HEK293 (cell line): ENCODE results near the gene SLX9.

Source experiments
- CTCF ChIA-PET: fragments of 350-600 bp; formaldehyde crosslinking; extraction: SDS; loops from one replicate; lab custom pipeline; 2021; ENCODE audit warnings: antibody characterized with exemption; lab: Yijun Ruan, JAX
- POLR2A ChIA-PET: fragments of 300-600 bp; formaldehyde crosslinking; extraction: SDS; loops from one replicate; lab custom pipeline; 2020; ENCODE audit warnings: antibody characterized with exemption, inconsistent platforms; lab: Yijun Ruan, JAX
- H3K27ac ChIP-seq: fragments of 200-500 bp; sonication (Bioruptor generic); 2 replicates; pipeline ENCODE4 v1.5.1; 2014; ENCODE audit warnings: low read depth, low read length, control low read depth, inconsistent platforms; ENCODE audit errors: extremely low read depth
- H3K36me3 ChIP-seq, 2 experiments: fragments of 200-500 bp in 1 of 2; sonication (Bioruptor generic) in 1 of 2; 1 replicate in 1 of 2; 2 replicates in 1 of 2; pipeline ENCODE4 v1.5.1; 2014 to 2017; ENCODE audit warnings: inconsistent platforms in 2 of 2, low read length in 2 of 2; ENCODE audit not compliant: control insufficient read depth in 2 of 2, insufficient read depth in 1 of 2
- H3K4me1 ChIP-seq: fragments of 200-500 bp; sonication (Bioruptor generic); 2 replicates; pipeline ENCODE4 v1.5.1; 2014; ENCODE audit warnings: mild to moderate bottlenecking, low read length, inconsistent platforms; ENCODE audit not compliant: control insufficient read depth, insufficient read depth
- H3K4me3 ChIP-seq: 2 replicates; pipeline ENCODE4 v1.5.1; 2011; ENCODE audit warnings: low read depth, mild to moderate bottlenecking, control low read depth, low read length, moderate library complexity
- H3K9me3 ChIP-seq: fragments of 200-500 bp; sonication (Bioruptor generic); 2 replicates; pipeline ENCODE4 v1.5.1; 2014; ENCODE audit warnings: low read depth, low read length, inconsistent platforms; ENCODE audit not compliant: control insufficient read depth, insufficient read depth
- ATF2 ChIP-seq: fragments of 450-650 bp; formaldehyde crosslinking; IDR thresholded peaks from 2 replicates; pipeline ENCODE4 v1.5.1; 2016; ENCODE audit warnings: missing biosample characterization, missing genetic modification characterization, low read depth
- GLI4 ChIP-seq: fragments of 450-650 bp; formaldehyde crosslinking; IDR thresholded peaks from 2 replicates; pipeline ENCODE4 v1.5.1; 2016; ENCODE audit warnings: missing biosample characterization, missing genetic modification characterization
- KLF10 ChIP-seq: fragments of 450-650 bp; IDR thresholded peaks from 2 replicates; pipeline ENCODE4 v1.5.1; 2018; ENCODE audit warnings: missing biosample characterization, mild to moderate bottlenecking, missing genetic modification characterization
- OVOL3 ChIP-seq: fragments of 450-650 bp; formaldehyde crosslinking; IDR thresholded peaks from 2 replicates; pipeline ENCODE4 v1.5.1; 2016; ENCODE audit warnings: missing biosample characterization, missing genetic modification characterization
- PRDM1 ChIP-seq: fragments of 450-650 bp; formaldehyde crosslinking; IDR thresholded peaks from 2 replicates; pipeline ENCODE4; 2016; ENCODE audit warnings: missing biosample characterization, missing genetic modification characterization
- RBAK ChIP-seq: fragments of 450-650 bp; formaldehyde crosslinking; IDR thresholded peaks from 2 replicates; pipeline ENCODE4 v1.5.1; 2016; ENCODE audit warnings: missing biosample characterization, missing genetic modification characterization
- YY1 ChIP-seq: fragments of 450-650 bp; formaldehyde crosslinking; IDR thresholded peaks from 2 replicates; pipeline ENCODE4 v1.5.1; 2018; ENCODE audit warnings: missing biosample characterization, missing genetic modification characterization
- ZBTB26 ChIP-seq: fragments of 450-650 bp; formaldehyde crosslinking; optimal IDR thresholded peaks from 2 replicates; pipeline ENCODE3; 2016; ENCODE audit warnings: missing biosample characterization, mild to moderate bottlenecking, missing genetic modification characterization
- ZBTB7A ChIP-seq: fragments of 450-650 bp; formaldehyde crosslinking; IDR thresholded peaks from 2 replicates; pipeline ENCODE4 v1.5.1; 2016; ENCODE audit warnings: low read depth, missing biosample characterization, missing genetic modification characterization
- ZFP3 ChIP-seq: fragments of 450-650 bp; formaldehyde crosslinking; IDR thresholded peaks from 2 replicates; pipeline ENCODE4 v1.5.1; 2016; ENCODE audit warnings: low read depth, missing biosample characterization, missing genetic modification characterization
- ZNF132 ChIP-seq: fragments of 450-650 bp; formaldehyde crosslinking; IDR thresholded peaks from 2 replicates; pipeline ENCODE4 v1.5.1; 2017; ENCODE audit warnings: missing biosample characterization, missing genetic modification characterization, borderline replicate concordance
- ZNF16 ChIP-seq: fragments of 450-650 bp; formaldehyde crosslinking; IDR thresholded peaks from 2 replicates; pipeline ENCODE4 v1.5.1; 2016; ENCODE audit warnings: low read depth, missing biosample characterization, missing genetic modification characterization
- ZNF221 ChIP-seq: fragments of 450-650 bp; formaldehyde crosslinking; IDR thresholded peaks from 2 replicates; pipeline ENCODE4 v1.5.1; 2017; ENCODE audit warnings: missing biosample characterization, missing genetic modification characterization, borderline replicate concordance
- ZNF23 ChIP-seq: fragments of 450-650 bp; formaldehyde crosslinking; IDR thresholded peaks from 2 replicates; pipeline ENCODE4 v1.5.1; 2016; ENCODE audit warnings: missing biosample characterization, missing genetic modification characterization, borderline replicate concordance
- ZNF248 ChIP-seq: fragments of 450-650 bp; formaldehyde crosslinking; IDR thresholded peaks from 2 replicates; pipeline ENCODE4 v1.5.1; 2017; ENCODE audit warnings: missing biosample characterization, missing genetic modification characterization
- ZNF26 ChIP-seq: fragments of 450-650 bp; formaldehyde crosslinking; IDR thresholded peaks from 2 replicates; pipeline ENCODE4 v1.5.1; 2016; ENCODE audit warnings: missing biosample characterization, missing genetic modification characterization
- ZNF280C ChIP-seq: fragments of 450-650 bp; formaldehyde crosslinking; IDR thresholded peaks from 2 replicates; pipeline ENCODE4 v1.5.1; 2016; ENCODE audit warnings: missing biosample characterization, missing genetic modification characterization
- ZNF311 ChIP-seq: fragments of 450-650 bp; formaldehyde crosslinking; IDR thresholded peaks from 2 replicates; pipeline ENCODE4 v1.5.1; 2017; ENCODE audit warnings: missing biosample characterization, missing genetic modification characterization, borderline replicate concordance
- ZNF341 ChIP-seq: fragments of 450-650 bp; formaldehyde crosslinking; IDR thresholded peaks from 2 replicates; pipeline ENCODE4; 2016; ENCODE audit warnings: low read depth, missing biosample characterization, missing genetic modification characterization
- ZNF514 ChIP-seq: fragments of 450-650 bp; formaldehyde crosslinking; IDR thresholded peaks from 2 replicates; pipeline ENCODE4 v1.5.1; 2016; ENCODE audit warnings: missing biosample characterization, missing genetic modification characterization
- ZNF558 ChIP-seq: fragments of 450-650 bp; formaldehyde crosslinking; IDR thresholded peaks from 2 replicates; pipeline ENCODE4 v1.5.1; 2016; ENCODE audit warnings: missing biosample characterization, missing genetic modification characterization
- ZNF561 ChIP-seq: fragments of 450-650 bp; IDR thresholded peaks from 2 replicates; pipeline ENCODE4 v1.5.1; 2018; ENCODE audit warnings: missing biosample characterization, missing genetic modification characterization, borderline replicate concordance
- ZNF629 ChIP-seq: fragments of 450-650 bp; formaldehyde crosslinking; IDR thresholded peaks from 2 replicates; pipeline ENCODE4 v1.5.1; 2017; ENCODE audit warnings: missing biosample characterization, missing genetic modification characterization
- ZNF639 ChIP-seq: fragments of 450-650 bp; formaldehyde crosslinking; IDR thresholded peaks from 2 replicates; pipeline ENCODE4 v1.5.1; 2016; ENCODE audit warnings: missing biosample characterization, missing genetic modification characterization
- ZNF664 ChIP-seq: fragments of 450-650 bp; formaldehyde crosslinking; IDR thresholded peaks from 2 replicates; pipeline ENCODE4 v1.5.1; 2016; ENCODE audit warnings: missing biosample characterization, missing genetic modification characterization
- ZNF747 ChIP-seq: fragments of 450-650 bp; formaldehyde crosslinking; IDR thresholded peaks from 2 replicates; pipeline ENCODE4 v1.5.1; 2016; ENCODE audit warnings: missing biosample characterization, missing genetic modification characterization
- ZNF830 ChIP-seq: fragments of 450-650 bp; IDR thresholded peaks from 2 replicates; pipeline ENCODE4 v1.5.0; 2018; ENCODE audit warnings: missing biosample characterization, missing genetic modification characterization, low read depth, mild to moderate bottlenecking, moderate library complexity
- ZNF837 ChIP-seq: fragments of 450-650 bp; formaldehyde crosslinking; IDR thresholded peaks from 2 replicates; pipeline ENCODE4 v1.5.1; 2016; ENCODE audit warnings: missing biosample characterization, missing genetic modification characterization
- ZNF843 ChIP-seq: fragments of 450-650 bp; formaldehyde crosslinking; IDR thresholded peaks from 2 replicates; pipeline ENCODE4 v1.5.1; 2016; ENCODE audit warnings: missing biosample characterization, missing genetic modification characterization

Gene SLX9

GRCh38 chr21:44991538-44992483, 52.0 kb downstream of the SLX9 start:
- Histone ChIP-seq H3K36me3 (no peaks in the 10 kb centered on the region), H3K4me1 (no peaks in the 10 kb centered on the region), H3K4me3 (no peak overlapping the region)
- TF ChIP-seq ZNF132 (tag by site-specific recombination) (no peak), ZNF830 (tag by site-specific recombination) (no peak), KLF10 (tag by site-specific recombination) (no peak), ZFP3 (no peak), ZNF514 (tag by site-specific recombination) (no peak), ZNF561 (tag by site-specific recombination) (no peak), ZNF341 (no peak), ZNF248 (no peak), OVOL3 (no peak), GLI4 (no peak), ZNF639 (tag by site-specific recombination) (no peak), ZNF311 (no peak)
- TF ChIP-seq, all 188 proteins: peak for 0
- Histone ChIP-seq H3K9me3 (no peaks in the 10 kb centered on the region), H3K27ac (no peak overlapping the region)
- CTCF ChIA-PET, result interaction anchor here (0.8 kb wide), 1 partner anchor 21 kb away, joined by 3 read pairs; no protein-coding TSS in a partner anchor
- POLR2A ChIA-PET, result interaction anchor here (1.5 kb wide), 1 partner anchor 14 kb away, joined by 3 read pairs; no protein-coding TSS in a partner anchor

- Histone ChIP-seq H3K4me3 (no peak overlapping the region), H3K27ac (no peak overlapping the region), H3K36me3 (no peaks in the 10 kb centered on the region), H3K9me3 (no peaks in the 10 kb centered on the region), H3K4me1 (no peaks in the 10 kb centered on the region)
- ChIA-PET CTCF (no interaction called here), POLR2A (no interaction called here)
- TF ChIP-seq YY1, result no peak
- no peak for TF ChIP-seq ZNF23 (tag by site-specific recombination)
- TF ChIP-seq ZNF16 (tag by site-specific recombination), result no peak
- TF ChIP-seq ZNF747, result no peak
- no peak for TF ChIP-seq ZNF221 (tag by site-specific recombination)
- no peak for TF ChIP-seq ZNF558
- no peak for TF ChIP-seq ZNF629 (tag by site-specific recombination)
- TF ChIP-seq ATF2, result no peak
- TF ChIP-seq ZNF837 (tag by site-specific recombination), result no peak
- no peak for TF ChIP-seq RBAK
- no peak for TF ChIP-seq ZNF664 (tag by site-specific recombination)
- TF ChIP-seq ZNF280C (tag by site-specific recombination), result no peak
- no peak for TF ChIP-seq ZBTB7A
- no peak for TF ChIP-seq PRDM1 (tag by site-specific recombination)
- TF ChIP-seq ZNF843, result no peak
- TF ChIP-seq ZBTB26 (tag by site-specific recombination), result no peak
- TF ChIP-seq ZNF26 (tag by site-specific recombination), result no peak
Measured at GRCh38 chr21:44992608-44993031, 52.8 kb downstream of the SLX9 start.
